ES-I3 (cell line): ENCODE data around the gene UBXN2A.
"Not testable (repeated sequence)": the region's sequence is repeated elsewhere in the genome, so short reads cannot be mapped to it uniquely, and the experiment has no call there.

Experiments used
- H3K36me3 ChIP-seq: 2 replicates; pipeline ENCODE4 v1.6.1; 2013; ENCODE audit warnings: mild to moderate bottlenecking, low read length, control low read depth, moderate library complexity; ENCODE audit not compliant: insufficient read depth
- H3K4me1 ChIP-seq: 2 replicates; pipeline ENCODE4 v1.6.1; 2013; ENCODE audit warnings: mild to moderate bottlenecking, control low read depth, low read length; ENCODE audit not compliant: insufficient read depth
- H3K9ac ChIP-seq: 2 replicates; pipeline ENCODE4 v1.6.1; 2013; ENCODE audit warnings: low read depth, mild to moderate bottlenecking, low read length, moderate library complexity
- H3K9me3 ChIP-seq: 2 replicates; pipeline ENCODE4 v1.6.1; 2013; ENCODE audit warnings: mild to moderate bottlenecking, low read length, moderate library complexity; ENCODE audit not compliant: control insufficient read depth, insufficient read depth

The UBXN2A gene

GRCh38 chr2:24012521-24013188, 72.4 kb downstream of the UBXN2A start:
- H3K4me1 ChIP-seq, result peaks cover 28% of the 10 kb centered on the region

GRCh38 chr2:24014902-24015301, 74.6 kb downstream of the UBXN2A start:
- H3K9ac ChIP-seq, H3K36me3 ChIP-seq, H3K9me3 ChIP-seq: not testable (repeated sequence)
- H3K4me1 ChIP-seq, result peaks cover 21% of the 10 kb centered on the region; the same call in 1 of the 2 replicates

More at GRCh38 chr2:24012521-24013188, 72.4 kb downstream of the UBXN2A start:
- Histone ChIP-seq H3K9ac (no peak overlapping the region), H3K36me3 (no peaks in the 10 kb centered on the region), H3K9me3 (no peaks in the 10 kb centered on the region)

DNA sequence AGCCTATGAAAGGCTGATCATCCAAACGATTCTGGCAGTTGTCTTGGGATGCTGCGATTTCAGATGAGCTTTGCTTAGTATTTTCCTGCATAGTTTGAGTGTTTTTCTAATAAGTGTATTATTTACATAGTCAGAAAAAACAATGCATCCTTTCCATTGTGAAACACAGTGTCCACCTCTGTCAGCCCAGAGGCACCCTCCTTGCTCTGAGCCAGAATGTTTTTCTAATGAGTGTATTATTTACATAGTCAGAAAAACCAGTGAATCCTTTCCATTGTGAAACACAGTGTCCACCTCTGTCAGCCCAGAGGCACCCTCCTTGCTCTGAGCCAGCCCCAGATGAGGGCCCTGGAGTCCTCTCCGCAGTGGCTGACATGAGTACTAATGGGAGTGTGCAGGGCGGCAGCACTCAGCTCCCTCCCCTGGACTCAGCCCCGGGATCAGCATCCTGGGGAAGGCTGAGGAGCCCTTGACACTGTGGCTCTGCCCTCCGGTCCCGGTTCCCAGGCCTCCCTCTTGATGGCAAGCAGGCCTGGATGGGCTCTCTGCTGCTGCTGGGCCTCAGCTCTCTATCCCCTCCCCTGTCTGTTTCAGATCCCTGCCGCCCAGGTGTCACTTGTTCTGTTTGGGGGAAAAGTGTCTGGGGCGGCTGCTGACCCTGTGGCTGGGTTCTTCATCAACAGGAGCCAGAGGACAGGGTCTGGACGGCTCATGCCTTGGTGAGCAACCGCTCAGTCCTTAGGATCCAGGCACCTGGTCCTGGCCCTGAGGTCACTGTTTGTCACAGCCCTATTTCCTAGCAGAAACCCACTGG, 75.5 kb downstream of the UBXN2A start:
- Histone ChIP-seq H3K4me1 (peaks cover 21% of the 10 kb centered on the region; the same call in 1 of the 2 replicates), H3K9ac (no peak overlapping the region; the same call in 1 of the 2 replicates), H3K36me3 (no peaks in the 10 kb centered on the region), H3K9me3 (no peaks in the 10 kb centered on the region)

GRCh38 chr2:24016376-24016761, 76.1 kb downstream of the UBXN2A start:
- Histone ChIP-seq H3K9me3 (no peaks in the 10 kb centered on the region), H3K4me1 (peaks cover 21% of the 10 kb centered on the region; the same call in 1 of the 2 replicates), H3K9ac (no peak overlapping the region), H3K36me3 (no peaks in the 10 kb centered on the region)

DNA sequence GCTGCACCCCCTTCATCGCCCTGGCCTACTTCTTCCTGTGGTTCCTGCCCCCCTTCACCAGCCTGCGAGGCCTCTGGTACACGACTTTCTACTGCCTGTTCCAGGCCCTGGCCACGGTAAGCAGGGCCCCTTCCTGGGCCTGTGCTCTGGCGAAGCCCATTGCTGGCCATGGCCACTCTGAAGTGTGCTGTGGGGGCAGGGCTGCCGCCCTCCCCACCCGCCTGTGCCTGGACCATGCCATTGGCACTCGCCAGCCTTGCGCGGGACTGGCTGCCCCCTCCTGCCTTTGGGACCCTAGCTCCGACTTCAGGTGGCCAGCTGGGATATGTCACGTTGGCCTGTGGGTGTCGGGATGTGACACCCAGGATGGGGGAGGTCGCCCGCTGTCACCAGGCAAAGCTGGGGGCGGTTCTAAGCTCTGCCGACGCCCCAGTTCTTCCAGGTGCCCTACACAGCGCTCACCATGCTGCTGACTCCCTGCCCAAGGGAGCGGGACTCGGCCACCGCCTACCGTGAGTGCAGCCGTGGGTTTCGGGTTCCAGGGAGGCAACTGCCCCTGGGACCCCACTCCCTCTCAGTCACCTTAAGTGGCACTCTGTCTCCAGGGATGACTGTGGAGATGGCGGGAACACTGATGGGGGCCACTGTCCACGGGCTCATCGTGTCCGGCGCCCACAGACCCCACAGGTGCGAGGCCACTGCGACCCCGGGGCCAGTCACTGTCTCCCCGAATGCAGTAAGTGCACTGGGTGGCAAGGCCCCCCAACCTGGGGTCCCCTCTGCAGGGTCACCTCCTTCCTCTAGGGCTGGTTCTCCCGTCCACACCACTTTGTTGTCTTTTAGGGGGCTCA, 76.8 kb downstream of the UBXN2A start:
- H3K9ac ChIP-seq, result no peak overlapping the region
- no peaks in the 10 kb centered on the region for H3K9me3 ChIP-seq
- H3K36me3 ChIP-seq, result no peaks in the 10 kb centered on the region
- H3K4me1 ChIP-seq, result peaks cover 21% of the 10 kb centered on the region; the same call in 1 of the 2 replicates

- H3K4me1 ChIP-seq, result peaks cover 21% of the 10 kb centered on the region; the same call in 1 of the 2 replicates
- H3K36me3 ChIP-seq, result no peaks in the 10 kb centered on the region
- no peak overlapping the region for H3K9ac ChIP-seq
- no peaks in the 10 kb centered on the region for H3K9me3 ChIP-seq
Observed at GRCh38 chr2:24017711-24018110, 77.4 kb downstream of the UBXN2A start.

DNA sequence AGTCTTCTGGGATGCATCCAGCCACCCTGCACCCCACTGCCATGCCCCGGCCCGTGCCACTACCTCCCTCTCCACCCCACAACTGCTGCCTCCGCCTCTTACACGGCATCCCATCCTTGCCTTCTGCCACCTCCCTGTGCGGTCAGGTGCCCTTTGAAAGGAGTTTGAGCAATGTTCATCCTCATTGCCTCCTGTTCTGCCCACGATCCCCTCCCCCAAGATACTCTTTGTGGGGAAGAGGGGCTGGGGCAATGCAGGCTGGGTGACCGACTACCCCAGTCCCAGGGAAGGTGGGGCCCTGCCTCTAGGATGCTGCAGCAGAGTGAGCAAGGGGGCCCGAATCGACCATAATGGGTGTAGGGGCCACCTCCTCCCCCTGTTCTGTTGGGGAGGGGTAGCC, 78.0 kb downstream of the UBXN2A start:
- Histone ChIP-seq H3K9me3 (no peaks in the 10 kb centered on the region), H3K36me3 (no peaks in the 10 kb centered on the region), H3K4me1 (peaks cover 21% of the 10 kb centered on the region; the same call in 1 of the 2 replicates), H3K9ac (no peak overlapping the region)

- Histone ChIP-seq H3K36me3 (no peaks in the 10 kb centered on the region), H3K9ac (no peak overlapping the region), H3K4me1 (peaks cover 27% of the 10 kb centered on the region), H3K9me3 (no peaks in the 10 kb centered on the region)
Observed at GRCh38 chr2:24019729-24020128, 79.5 kb downstream of the UBXN2A start.

GRCh38 chr2:24020244-24020643, 80.0 kb downstream of the UBXN2A start:
- Histone ChIP-seq H3K4me1 (peaks cover 32% of the 10 kb centered on the region), H3K9me3 (no peaks in the 10 kb centered on the region), H3K9ac (no peak overlapping the region), H3K36me3 (no peaks in the 10 kb centered on the region)

DNA sequence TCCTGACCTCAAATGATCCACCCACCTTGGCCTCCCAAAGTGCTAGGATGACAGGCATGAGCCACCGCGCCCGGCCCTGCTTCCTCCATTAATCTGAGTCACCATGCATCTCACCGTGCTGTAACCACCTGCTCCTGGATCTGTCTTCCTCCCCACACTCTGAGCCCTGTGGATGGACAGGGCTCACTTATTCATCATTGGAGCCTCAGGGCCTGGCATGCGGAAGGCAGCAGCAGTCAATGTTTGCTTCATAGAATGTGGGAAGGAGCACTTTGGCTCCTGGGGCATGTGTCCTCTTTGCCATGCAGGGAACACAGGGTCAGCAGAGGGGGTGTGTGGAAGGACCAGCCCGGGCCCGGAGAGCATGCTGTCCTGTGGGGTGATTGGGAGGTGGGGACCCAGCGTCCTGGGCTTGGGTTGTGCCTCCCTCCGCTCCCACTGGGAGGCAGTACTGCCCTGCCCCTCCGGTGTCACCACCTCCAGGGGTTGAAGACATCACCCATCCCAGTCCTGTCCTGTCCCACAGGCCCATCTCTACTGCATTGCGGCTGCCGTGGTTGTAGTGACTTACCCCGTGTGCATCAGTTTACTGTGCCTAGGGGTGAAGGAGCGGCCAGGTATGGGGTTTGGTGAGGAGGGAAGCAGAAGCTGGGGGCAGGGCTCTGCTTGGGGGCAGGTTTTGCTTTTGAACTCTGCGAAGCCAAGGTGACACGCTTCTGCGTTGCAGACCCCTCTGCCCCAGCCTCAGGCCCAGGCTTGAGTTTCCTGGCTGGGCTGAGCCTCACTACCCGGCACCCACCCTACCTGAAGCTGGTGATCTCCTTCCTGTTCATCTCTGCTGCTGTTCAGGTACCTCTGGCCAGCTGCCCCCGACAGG, 81.1 kb downstream of the UBXN2A start:
- Histone ChIP-seq H3K36me3 (no peaks in the 10 kb centered on the region), H3K4me1 (peaks cover 32% of the 10 kb centered on the region), H3K9ac (no peak overlapping the region), H3K9me3 (no peaks in the 10 kb centered on the region)

DNA sequence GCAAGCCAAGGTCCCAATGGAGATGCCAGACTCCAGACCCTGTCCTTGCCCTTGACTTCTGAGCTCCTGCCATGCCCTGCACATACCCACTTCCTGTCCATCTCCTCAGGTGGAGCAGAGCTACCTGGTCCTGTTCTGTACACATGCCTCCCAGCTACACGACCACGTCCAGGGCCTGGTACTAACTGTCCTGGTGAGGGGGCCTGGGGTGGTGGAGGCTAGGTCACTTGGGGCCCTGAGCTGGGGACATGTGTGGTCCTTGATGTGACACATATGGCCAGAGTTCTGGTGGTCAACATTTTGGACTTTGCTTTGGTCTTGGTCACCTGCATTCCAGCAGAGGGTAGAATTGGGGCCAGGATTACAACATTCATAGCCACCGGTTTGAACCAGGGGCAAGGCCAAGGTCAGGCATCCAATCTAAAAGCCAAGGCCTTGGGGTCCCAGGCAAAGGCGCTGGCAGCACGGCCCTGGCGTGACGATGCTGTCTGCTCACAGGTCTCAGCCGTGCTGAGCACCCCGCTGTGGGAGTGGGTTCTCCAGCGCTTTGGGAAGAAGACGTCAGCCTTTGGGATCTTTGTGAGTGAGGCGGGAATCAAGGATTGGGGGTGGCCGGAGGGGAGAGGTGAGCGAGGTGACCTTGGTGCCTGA, 82.2 kb downstream of the UBXN2A start:
- peaks cover 32% of the 10 kb centered on the region for H3K4me1 ChIP-seq
- no peak overlapping the region for H3K9ac ChIP-seq
- no peaks in the 10 kb centered on the region for H3K36me3 ChIP-seq
- no peaks in the 10 kb centered on the region for H3K9me3 ChIP-seq

GRCh38 chr2:24022975-24023575, 82.8 kb downstream of the UBXN2A start:
- no peaks in the 10 kb centered on the region for H3K36me3 ChIP-seq
- peaks cover 33% of the 10 kb centered on the region for H3K4me1 ChIP-seq
- no peaks in the 10 kb centered on the region for H3K9me3 ChIP-seq
- H3K9ac ChIP-seq, result no peak overlapping the region

DNA sequence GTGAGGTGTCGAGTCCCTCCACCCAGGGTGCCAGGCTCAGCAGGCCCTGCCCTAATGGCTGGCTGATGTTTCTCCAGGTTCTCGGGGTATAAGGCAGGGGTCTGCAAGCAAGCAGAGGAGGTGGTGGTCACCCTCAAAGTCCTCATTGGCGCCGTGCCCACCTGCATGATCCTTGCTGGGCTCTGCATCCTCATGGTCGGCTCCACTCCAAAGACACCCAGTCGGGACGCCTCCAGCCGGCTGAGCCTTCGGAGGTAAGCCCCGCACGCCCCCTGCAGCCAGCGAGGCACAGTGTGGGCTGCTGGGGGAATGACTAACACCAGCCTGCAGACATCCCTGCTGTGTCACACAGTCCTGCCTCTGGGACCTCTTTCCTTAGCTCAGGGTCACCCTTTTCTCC, 83.8 kb downstream of the UBXN2A start:
- no peak overlapping the region for H3K9ac ChIP-seq
- H3K9me3 ChIP-seq, result no peaks in the 10 kb centered on the region
- no peaks in the 10 kb centered on the region; the same call in 1 of the 2 replicates for H3K36me3 ChIP-seq
- H3K4me1 ChIP-seq, result peaks cover 30% of the 10 kb centered on the region
